Keratinocyte (primary cell): ENCODE results near the gene KCNT2.

ENCODE experiments used
- EZH2 ChIP-seq: IDR thresholded peaks from one replicate; pipeline ENCODE4 v1.6.1; 2012; ENCODE audit warnings: inconsistent platforms, mild to moderate bottlenecking, low read length, moderate library complexity
- TF ChIP-seq, protein P1 (sequence below), 3 experiments: IDR thresholded peaks in 1 of 3; conservative IDR thresholded peaks in 1 of 3; optimal IDR thresholded peaks in 1 of 3; 2 replicates in 2 of 3; 3 replicates in 1 of 3; pipeline versions ENCODE3 to v1.5.1; 2011; ENCODE audit warnings: low read length in 3 of 3, mild to moderate bottlenecking in 3 of 3, moderate library complexity in 2 of 3, control low read depth in 1 of 3, inconsistent platforms in 1 of 3; ENCODE audit not compliant: insufficient read depth in 2 of 3; ENCODE audit errors: extremely low read depth in 1 of 3

DNA sequence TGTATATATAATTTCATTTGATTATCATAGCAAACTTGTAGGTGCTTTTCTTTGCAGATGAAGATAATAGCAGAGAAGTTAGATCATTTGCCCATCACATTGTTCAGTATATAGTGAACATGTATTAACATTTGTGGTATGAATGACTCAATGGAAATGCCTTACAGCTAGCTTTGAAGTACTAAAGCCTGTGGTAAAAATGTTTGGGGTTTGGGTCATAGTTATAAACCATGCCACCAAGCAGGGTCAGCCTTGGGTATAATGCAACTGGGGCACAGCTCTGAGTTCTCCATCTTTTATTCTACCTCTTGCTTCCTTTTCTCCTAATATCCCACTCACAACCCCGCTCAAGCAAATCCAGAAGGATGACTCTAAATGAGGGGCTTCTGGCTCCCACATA lies 141.6 kb downstream of the KCNT2 start:
- TF ChIP-seq, protein P1, sequence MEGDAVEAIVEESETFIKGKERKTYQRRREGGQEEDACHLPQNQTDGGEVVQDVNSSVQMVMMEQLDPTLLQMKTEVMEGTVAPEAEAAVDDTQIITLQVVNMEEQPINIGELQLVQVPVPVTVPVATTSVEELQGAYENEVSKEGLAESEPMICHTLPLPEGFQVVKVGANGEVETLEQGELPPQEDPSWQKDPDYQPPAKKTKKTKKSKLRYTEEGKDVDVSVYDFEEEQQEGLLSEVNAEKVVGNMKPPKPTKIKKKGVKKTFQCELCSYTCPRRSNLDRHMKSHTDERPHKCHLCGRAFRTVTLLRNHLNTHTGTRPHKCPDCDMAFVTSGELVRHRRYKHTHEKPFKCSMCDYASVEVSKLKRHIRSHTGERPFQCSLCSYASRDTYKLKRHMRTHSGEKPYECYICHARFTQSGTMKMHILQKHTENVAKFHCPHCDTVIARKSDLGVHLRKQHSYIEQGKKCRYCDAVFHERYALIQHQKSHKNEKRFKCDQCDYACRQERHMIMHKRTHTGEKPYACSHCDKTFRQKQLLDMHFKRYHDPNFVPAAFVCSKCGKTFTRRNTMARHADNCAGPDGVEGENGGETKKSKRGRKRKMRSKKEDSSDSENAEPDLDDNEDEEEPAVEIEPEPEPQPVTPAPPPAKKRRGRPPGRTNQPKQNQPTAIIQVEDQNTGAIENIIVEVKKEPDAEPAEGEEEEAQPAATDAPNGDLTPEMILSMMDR (optimal IDR thresholded peaks at IDR 0.05 in 1 of 3, IDR thresholded peaks at IDR 0.05 in 1 of 3, conservative IDR thresholded peaks at IDR 0.05 in 1 of 3; ENCODE audit: extremely low read depth in 1 of 3, insufficient read depth in 2 of 3, low read length in 3 of 3) = no peak
- no peak for TF ChIP-seq EZH2
